ENCODE results near the gene RACGAP1. TPM values are rescaled to one million over a fixed set of nuclear protein-coding genes. Genes with fewer than 3 reads are reported as not detected.
A peak's percentile ranks its signal among the peaks of the same experiment; 100 is the strongest.

RACGAP1 gene
- total and polyA plus RNA-seq, 2 of the 8 experiments (the other 6 are each of a cell fraction or from before 2014, with no cell fraction given), result 18.0 to 66.3 TPM

- Histone ChIP-seq H3K18ac (ENCODE audit: extremely low read depth, low read length) (no peak overlapping the region), H3K4me1 (replicated peaks in 1 of 4; ENCODE audit: control insufficient read depth in 3 of 4, insufficient read depth in 4 of 4, low read length in 3 of 4) (peaks cover 3 to 9% (median 8%) of the 10 kb centered on the region in 4 experiments), H3K4me3 (ENCODE audit: extremely low read depth in 1 of 4, insufficient read depth in 2 of 4, low read depth in 3 of 4, low read length in 4 of 4) (no peak overlapping the region), H3K4ac (replicated peaks; ENCODE audit: insufficient read length, low read depth, low read length) (no peak overlapping the region), H2BK5ac (ENCODE audit: low read depth, low read length) (no peak overlapping the region), H3K79me1 (ENCODE audit: low read depth, low read length) (no peaks in the 10 kb centered on the region), H3K14ac (ENCODE audit: insufficient read length) (no peak overlapping the region), H3K4me2 (ENCODE audit: insufficient read depth in 1 of 2, low read depth in 2 of 2, low read length in 2 of 2) (no peak overlapping the region), H4K20me1 (replicated peaks in 1 of 2; ENCODE audit: control insufficient read depth in 1 of 2, insufficient read depth in 2 of 2, low read length in 2 of 2) (peaks cover 2 to 4% of the 10 kb centered on the region in 2 experiments), H3K56ac (replicated peaks; ENCODE audit: insufficient read length, low read depth, low read length) (no peak overlapping the region), H4K91ac (replicated peaks; ENCODE audit: insufficient read length, low read length) (no peak overlapping the region), H2AK5ac (ENCODE audit: low read depth, low read length) (no peak overlapping the region), H3K27me3 (replicated peaks in 1 of 4; ENCODE audit: control insufficient read depth in 3 of 4, extremely low read depth in 1 of 4, insufficient read depth in 3 of 4, low read length in 3 of 4) (peaks cover 19 to 63% (median 47%) of the 10 kb centered on the region in 4 experiments), H3K79me2 (ENCODE audit: control insufficient read depth in 1 of 2, insufficient read depth in 2 of 2, low read length in 2 of 2) (no peaks in the 10 kb centered on the region), H3K36me3 (ENCODE audit: control insufficient read depth in 2 of 4, insufficient read depth in 4 of 4, low read length in 3 of 4) (no peaks in the 10 kb centered on the region), H2BK12ac (ENCODE audit: low read depth, low read length) (no peak overlapping the region), H3K23ac (ENCODE audit: insufficient read length) (no peak overlapping the region), H3K27ac (ENCODE audit: low read depth, low read length) (no peak overlapping the region), H4K8ac (ENCODE audit: extremely low read depth, insufficient read depth, low read length) (peak overlapping the region; percentile 22; the same call in 1 of the 2 replicates), H3K23me2 (ENCODE audit: low read depth, low read length) (peaks cover 8% of the 10 kb centered on the region), H2BK20ac (ENCODE audit: low read length) (no peak overlapping the region), H2BK15ac (ENCODE audit: low read length) (no peak overlapping the region), H3K9me3 (ENCODE audit: insufficient read depth in 2 of 2, low read depth in 1 of 2, low read length in 1 of 2) (no peaks in the 10 kb centered on the region), H2BK120ac (replicated peaks; ENCODE audit: low read depth, low read length) (no peak overlapping the region), H2AFZ (ENCODE audit: low read length) (no peak overlapping the region), H4K5ac (ENCODE audit: insufficient read length, low read depth, low read length) (no peak overlapping the region), H3K9ac (replicated peaks in 1 of 4; ENCODE audit: extremely low read depth in 1 of 4, low read depth in 3 of 4, low read length in 3 of 4) (no peak overlapping the region)
- DNase-seq (ENCODE audit: low read depth in 1 of 2, low spot score in 2 of 2), result no peak
- ChIA-PET POLR2A (ENCODE audit: partially characterized antibody) (interaction anchor here (0.5 to 0.8 kb wide), 3 partner anchors 9 to 236 kb away, joined by 3 read pairs; partner anchors contain the start of gene RACGAP1), CTCF (ENCODE audit: partially characterized antibody) (interaction anchor here (0.6 to 22.8 kb wide), 8 partner anchors 12 to 1325 kb away, joined by 3 to 420 read pairs (median 3); partner anchors contain the start of gene AQP6)
- 87% methylated on average over 12 of the region's 12 CpGs; no CpG with 5 or more reads in 1 of the 2 experiments for WGBS, 2 experiments (ENCODE audit: extremely low coverage in 1 of 2, insufficient coverage in 1 of 2, insufficient read length in 1 of 2, insufficient replicate concordance in 2 of 2, low coverage in 1 of 2, low lambda C conversion rate in 2 of 2, missing lambda C conversion rate in 1 of 2)
- FAIRE-seq, result no peak
- TF ChIP-seq CREB1 (IDR thresholded peaks at IDR 0.05), result no peak
- TF ChIP-seq YY1 (IDR thresholded peaks at IDR 0.05; ENCODE audit: low read depth, low read length), result no peak
These were observed 34.3 kb upstream of the RACGAP1 start for GRCh38 chr12:50059440-50060119.
